ENCODE measurements around the gene CBR3.
"Not testable (repeated sequence)": the region's sequence is repeated elsewhere in the genome, so short reads cannot be mapped to it uniquely, and the experiment has no call there.

The CBR3 gene

GRCh38 chr21:36120304-36120888, 14.5 kb upstream of the CBR3 start:
- DNase-seq = no peak

- no peak for DNase-seq
Measured at GRCh38 chr21:36122977-36123376, 11.9 kb upstream of the CBR3 start.

DNA sequence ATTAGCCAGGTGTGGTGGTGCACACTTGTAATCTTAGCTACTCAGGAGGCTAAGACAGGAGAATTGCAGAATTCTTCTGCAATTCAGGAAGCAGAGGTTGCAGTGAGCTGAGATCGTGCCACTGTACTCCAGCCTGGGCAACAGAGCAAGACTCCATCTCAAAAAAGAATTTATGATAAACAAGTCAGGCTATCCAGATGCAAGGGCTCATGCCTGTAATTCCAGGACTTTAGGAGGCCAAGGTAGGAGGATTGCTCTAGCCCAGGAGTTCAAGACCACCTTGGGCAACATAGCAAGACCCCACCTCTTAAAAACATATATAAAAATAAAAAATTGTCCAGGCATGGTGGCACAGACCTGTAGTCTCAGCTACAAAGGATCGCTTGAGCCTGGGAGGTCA, 10.5 kb upstream of the CBR3 start:
- DNase-seq = no peak

GRCh38 chr21:36125512-36126207, 9.2 kb upstream of the CBR3 start:
- DNase-seq = no peak

GRCh38 chr21:36126208-36126565, 8.7 kb upstream of the CBR3 start:
- no peak for DNase-seq

DNA sequence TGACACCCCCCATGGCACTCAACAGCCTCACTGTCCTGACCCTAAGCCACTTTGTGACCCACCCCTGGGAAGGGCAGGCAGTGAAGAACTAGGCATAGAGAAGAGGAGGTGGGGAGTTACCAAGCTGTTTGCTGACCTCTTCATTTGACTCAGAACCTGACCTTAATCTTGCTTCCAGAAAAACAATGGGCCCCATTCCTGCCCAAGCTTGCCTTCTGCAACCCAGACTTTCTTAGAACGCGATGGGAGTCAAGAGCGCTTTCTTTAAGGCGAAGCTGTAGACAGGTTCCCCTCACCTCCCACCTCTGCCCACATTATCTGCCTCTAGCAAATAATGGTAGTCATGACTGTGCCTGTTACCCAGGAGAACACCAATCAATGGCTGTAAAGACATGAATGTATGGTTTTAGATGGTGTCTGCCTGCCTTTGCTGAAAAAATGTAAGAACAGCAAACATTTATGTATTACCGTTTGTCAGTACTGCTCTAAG, 8.2 kb upstream of the CBR3 start:
- DNase-seq = no peak

DNA sequence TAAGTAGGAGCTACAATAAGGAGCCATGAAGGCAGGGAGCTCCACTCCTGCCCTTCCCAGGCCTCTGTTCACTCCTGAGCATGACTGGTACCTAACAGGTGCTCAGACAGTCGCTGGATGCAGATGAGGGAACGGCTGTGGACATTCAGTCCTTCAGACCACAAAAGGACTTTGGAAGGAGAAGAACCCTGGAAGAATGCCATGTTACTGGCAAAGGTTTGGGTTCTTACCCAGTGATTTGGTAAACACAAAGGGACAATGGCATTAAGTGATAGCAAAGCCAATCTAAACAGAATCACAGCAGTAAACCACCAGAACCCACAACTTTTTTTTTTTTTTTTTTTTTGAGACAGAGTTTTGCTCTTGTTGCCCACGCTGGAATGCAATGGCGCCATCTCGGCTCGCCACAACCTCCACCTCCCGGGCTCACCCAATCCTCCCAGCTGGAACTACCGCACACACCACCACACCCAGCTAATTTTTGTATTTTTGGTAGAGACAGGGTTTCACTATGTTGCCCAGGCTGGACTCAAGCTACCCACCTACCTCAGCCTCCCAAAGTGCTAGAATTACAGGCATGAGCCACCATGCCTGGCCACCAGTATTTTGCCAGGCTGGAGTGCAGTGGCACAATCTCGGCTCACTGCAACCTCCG, 7.5 kb upstream of the CBR3 start:
- no peak for DNase-seq

- no peak for DNase-seq
Measured at GRCh38 chr21:36127977-36128376, 6.9 kb upstream of the CBR3 start.

GRCh38 chr21:36129219-36129618, 5.7 kb upstream of the CBR3 start:
- DNase-seq = no peak

DNA sequence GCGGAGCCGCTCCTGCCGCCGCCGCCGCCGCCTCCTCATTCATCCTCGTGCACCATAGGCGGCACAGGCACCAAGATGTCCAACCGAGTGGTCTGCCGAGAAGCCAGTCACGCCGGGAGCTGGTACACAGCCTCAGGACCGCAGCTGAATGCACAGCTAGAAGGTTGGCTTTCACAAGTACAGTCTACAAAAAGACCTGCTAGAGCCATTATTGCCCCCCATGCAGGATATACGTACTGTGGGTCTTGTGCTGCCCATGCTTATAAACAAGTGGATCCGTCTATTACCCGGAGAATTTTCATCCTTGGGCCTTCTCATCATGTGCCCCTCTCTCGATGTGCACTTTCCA, 4.5 kb upstream of the CBR3 start:
- DNase-seq = not testable (repeated sequence)

DNA sequence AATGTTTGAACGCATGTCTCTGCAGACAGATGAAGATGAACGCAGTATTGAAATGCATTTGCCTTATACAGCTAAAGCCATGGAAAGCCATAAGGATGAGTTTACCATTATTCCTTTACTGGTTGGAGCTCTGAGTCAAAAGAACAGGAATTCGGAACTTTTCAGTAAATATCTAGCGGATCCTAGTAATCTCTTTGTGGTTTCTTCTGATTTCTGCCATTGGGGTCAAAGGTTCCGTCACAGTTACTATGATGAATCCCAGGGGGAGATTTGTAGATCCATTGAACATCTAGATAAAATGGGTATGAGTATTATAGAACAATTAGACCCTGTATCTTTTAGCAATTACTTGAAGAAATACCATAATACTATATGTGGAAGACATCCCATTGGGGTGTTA, 4.0 kb upstream of the CBR3 start:
- DNase-seq = not testable (repeated sequence)

DNA sequence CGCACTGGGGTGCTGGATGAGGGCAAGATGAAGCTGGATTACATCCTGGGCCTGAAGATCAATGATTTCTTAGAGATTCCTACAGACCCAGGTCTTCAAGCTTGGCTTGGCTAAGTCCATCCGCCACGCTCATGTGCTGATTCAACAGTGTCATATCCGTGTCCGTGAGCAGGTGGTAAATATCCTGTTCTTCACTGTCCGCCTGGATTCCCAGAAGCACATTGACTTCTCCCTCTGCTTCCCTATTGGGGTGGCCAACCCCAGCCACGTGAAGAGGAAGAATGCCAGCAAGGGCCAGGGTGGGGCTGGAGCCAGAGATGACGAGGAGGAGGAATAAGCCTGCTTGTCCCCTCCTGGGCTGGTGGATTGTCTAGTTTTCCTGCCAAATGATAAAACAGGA, 2.2 kb upstream of the CBR3 start:
- no peak for DNase-seq

DNA sequence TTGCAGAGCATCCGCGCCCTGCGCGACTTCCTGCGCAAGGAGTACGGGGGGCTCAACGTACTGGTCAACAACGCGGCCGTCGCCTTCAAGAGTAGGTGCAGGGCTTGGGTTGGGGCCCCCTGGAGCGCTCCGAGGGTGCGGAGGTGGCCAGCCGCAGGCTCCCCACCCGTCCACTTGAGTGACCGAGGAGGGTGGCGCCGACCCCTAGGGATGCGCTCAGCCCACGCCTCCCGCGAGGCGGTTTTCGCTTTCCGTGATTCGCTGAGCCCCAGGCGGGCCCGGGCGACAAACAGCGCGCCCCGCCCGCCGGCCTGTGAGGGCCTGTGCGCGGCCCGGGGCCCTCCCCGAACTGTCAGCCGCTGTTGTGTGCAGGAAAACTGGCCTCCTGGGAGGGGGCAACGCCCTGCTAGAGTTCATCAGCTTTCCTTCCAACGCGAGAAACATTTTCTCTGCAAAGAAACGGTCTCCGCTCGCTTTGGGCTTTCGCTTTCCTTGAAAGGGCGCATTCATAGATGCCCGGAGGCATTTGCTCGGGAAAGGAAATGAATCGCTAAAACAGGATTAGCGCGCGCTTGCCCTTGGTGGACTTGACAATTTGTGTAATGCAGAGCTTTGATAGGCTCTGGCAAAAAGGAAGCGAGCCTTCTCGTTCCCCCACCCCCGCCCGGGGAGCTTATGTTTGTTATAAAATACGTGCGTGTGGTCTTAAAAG, 668 bp downstream of the CBR3 start:
- no peak for DNase-seq

DNA sequence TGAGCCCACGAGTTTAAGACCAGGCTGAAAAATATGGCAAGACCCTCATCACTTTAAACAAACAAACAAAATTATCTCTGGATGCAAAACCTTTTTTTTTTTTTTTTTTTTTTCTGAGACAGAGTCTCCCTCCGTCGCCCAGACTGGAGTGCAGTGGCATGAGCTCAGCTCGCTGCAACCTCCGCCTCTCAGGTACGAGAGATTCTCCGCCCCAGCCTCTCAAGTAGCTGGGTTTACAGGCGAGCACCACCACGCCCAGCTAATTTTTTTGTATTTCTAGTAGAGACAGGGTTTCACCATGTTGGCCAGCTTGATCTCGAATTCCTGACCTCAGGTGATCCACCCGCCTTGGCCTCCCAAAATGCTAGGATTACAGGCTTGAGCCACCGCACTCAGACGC, 4.9 kb downstream of the CBR3 start:
- DNase-seq = not testable (repeated sequence)

DNA sequence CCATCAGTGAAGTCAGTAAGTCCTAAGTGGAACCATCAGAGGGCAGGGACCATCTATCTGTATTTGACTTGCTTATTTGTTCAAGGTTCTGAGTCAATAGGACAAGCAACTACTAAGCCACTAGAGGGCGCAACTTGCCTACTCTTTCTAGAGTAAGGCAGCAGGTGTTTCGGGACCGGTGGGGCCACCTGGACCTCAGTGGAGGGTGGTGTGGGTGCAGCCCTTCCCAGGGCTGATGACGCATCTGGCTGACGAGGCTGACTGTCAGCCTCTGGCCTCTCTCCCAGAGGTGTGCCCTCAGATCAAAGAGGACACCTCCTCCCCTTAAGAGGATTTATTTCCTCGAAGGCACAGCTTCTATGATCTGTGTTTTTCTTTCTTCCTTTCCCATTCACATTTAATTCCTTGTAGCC, 6.6 kb downstream of the CBR3 start:
- peak; percentile 81 for DNase-seq

DNA sequence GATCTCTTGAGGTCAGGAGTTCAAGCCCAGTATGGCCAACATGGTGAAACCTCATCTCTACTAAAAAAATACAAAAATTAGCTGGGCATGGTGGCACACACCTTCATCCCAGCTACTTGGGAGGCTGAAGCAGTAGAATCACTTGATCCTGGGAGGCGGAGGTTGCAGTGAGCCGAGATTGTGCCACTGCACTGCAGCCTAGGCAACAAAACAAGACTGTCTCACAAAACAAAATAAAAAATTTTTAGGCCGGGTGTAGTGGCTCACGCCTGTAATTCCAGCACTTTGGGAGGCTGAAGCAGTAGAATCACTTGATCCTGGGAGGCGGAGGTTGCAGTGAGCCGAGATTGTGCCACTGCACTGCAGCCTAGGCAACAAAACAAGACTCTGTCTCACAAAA, 9.4 kb downstream of the CBR3 start:
- DNase-seq = not testable (repeated sequence)

GRCh38 chr21:36145259-36145658, 10.4 kb downstream of the CBR3 start:
- DNase-seq = no peak

DNA sequence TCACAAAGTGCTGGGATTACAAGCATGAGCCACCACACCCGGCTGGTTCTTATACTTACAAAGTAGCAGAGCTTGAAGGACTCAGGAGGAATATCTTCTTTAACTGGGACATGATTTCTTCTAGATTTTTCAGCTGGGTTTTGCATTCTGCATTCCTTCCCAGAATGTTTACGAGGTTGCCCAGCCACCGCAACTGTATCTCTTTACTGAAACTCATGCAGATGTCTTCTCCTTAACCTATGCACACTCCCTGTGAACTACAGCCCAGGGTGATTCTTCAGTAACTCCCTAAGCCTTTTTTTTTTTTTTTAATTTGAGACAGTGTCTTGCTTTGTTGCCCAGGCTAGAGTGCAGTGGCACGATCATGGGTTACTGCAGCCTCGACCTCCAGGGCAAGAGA, 13.0 kb downstream of the CBR3 start:
- DNase-seq = no peak

GRCh38 chr21:36148886-36149285, 14.0 kb downstream of the CBR3 start:
- DNase-seq = no peak

DNA sequence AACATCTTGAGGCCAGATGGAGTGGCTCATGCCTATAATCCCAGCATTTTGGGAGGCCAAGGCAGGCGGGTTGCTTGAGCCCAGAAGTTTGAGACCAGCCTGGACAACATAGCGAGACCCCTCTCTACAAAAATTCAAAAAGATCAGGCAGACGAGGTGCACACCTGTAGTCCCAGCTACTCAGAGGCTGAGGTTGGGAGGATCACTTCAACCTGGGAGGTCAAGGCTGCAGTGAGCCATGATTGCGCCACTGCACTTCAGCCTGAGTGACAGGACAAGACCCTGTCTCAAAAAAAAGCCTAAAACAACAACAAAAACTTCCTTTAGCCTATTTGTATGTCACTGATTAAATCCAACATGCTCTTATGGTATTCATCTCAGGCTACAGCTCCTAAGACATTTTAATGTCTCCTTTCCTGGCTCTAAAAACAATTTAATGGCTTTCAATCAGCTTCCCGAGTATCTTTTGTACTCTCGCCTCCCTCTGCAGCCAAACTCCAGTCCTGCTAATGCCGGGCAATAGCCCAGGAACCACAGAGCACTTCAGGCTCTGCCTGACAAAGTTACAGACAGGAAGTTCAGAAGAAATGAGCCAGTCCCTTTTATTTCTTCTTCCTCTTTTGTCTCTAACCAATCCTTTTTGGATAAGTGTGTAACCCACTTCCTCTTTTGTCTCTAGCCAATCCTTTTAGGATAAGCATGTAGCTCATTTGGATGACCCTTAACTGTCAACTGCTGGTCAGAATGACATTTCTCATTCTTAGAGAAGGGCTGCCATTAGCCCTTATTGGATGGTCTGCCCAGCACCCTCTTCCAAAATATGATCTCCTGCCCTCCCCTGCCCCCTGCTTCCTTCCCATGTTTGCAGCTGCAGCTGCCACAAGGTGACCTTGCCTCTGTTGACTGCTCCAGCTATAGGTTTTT, 15.2 kb downstream of the CBR3 start:
- peak; percentile 76 for DNase-seq

- no peak for DNase-seq
Measured at GRCh38 chr21:36155603-36156338, 20.9 kb downstream of the CBR3 start.

GRCh38 chr21:36156339-36156814, 21.5 kb downstream of the CBR3 start:
- peak; percentile 99 for DNase-seq
